ENCODE results near the gene STRN4.

- no peak for TF ChIP-seq ZFP1 (CRISPR knock-in tag; IDR thresholded peaks at IDR 0.05)
- no peak for TF ChIP-seq THAP12 (CRISPR knock-in tag; IDR thresholded peaks at IDR 0.05)
- TF ChIP-seq SMARCB1 (IDR thresholded peaks at IDR 0.05; ENCODE audit: insufficient read length, low read depth) = no peak
- no peak for TF ChIP-seq CTCF (IDR thresholded peaks at IDR 0.05 in 2 of 3, conservative IDR thresholded peaks at IDR 0.05 in 1 of 3; ENCODE audit: insufficient read depth in 2 of 3, low read depth in 1 of 3, low read length in 3 of 3)
- TF ChIP-seq POLR2A (conservative IDR thresholded peaks at IDR 0.05) = no peak
Measured at GRCh38 chr19:46760363-46760762, 14.1 kb upstream of the STRN4 start.
